Suprapubic skin (tissue), 4 donors: ENCODE results near the gene MAN2B2.

Source experiments
- CTCF ChIP-seq, 2 donors: fragments of 200-600 bp in 1 of 2; fragments of 450-650 bp in 1 of 2; sonication (generic) in 1 of 2; IDR thresholded peaks; one replicate each; pipeline ENCODE4 v1.5.1; 2016 to 2019; ENCODE audit warnings: antibody characterized with exemption in 2 of 2, mild to moderate bottlenecking in 1 of 2, moderate library complexity in 1 of 2
- POLR2A ChIP-seq, 2 donors: fragments of 450-650 bp; IDR thresholded peaks; one replicate each; pipeline ENCODE4 v1.6.1; 2017; ENCODE audit warnings: antibody characterized with exemption in 2 of 2, mild to moderate bottlenecking in 2 of 2, moderate library complexity in 2 of 2
- POLR2AphosphoS5 ChIP-seq, 3 donors: sonication (generic); formaldehyde crosslinking; IDR thresholded peaks; one replicate each; pipeline ENCODE4 v1.6.1; 2017; ENCODE audit warnings: antibody characterized with exemption in 3 of 3

GRCh38 chr4:6530964-6531363 is 44.0 kb upstream of the MAN2B2 start:
- no peak for TF ChIP-seq POLR2A (IDR thresholded peaks at IDR 0.05)
- no peak for TF ChIP-seq CTCF (IDR thresholded peaks at IDR 0.05)
- TF ChIP-seq POLR2AphosphoS5 (IDR thresholded peaks at IDR 0.05) = no peak
